ENCODE data around the gene SYMPK. TPM values are rescaled to one million over a fixed set of nuclear protein-coding genes. Genes with fewer than 3 reads are reported as not detected.

The SYMPK gene
- total and polyA plus RNA-seq, 5 experiments from 2014 or later: 4.4 to 91.1 (median 15.4) TPM

GRCh38 chr19:45883881-45884681 is 21.1 kb upstream of the SYMPK start:
- Mint-ChIP-seq H3K27me3 (peaks cover 0 to 2% (median 0%) of the 10 kb centered on the region in 5 donors), H3K9me3 (peaks cover 0 to 2% (median 0%) of the 10 kb centered on the region in 9 donors), H3K27ac (peak overlapping the region in 7 of 10 donors; percentile 17 to 90 (median 65)), H3K36me3 (no peaks in the 10 kb centered on the region), H3K4me3 (peak overlapping the region; percentile 12 to 91 (median 83)), H3K4me1 (peaks cover 16 to 31% (median 28%) of the 10 kb centered on the region in 4 donors)
- POLR2A ChIA-PET: interaction anchor here (0.7 to 3.1 kb wide), 4 partner anchors 18 to 1790 kb away, joined by 3 to 33 read pairs (median 7); partner anchors contain the start of genes FOXA3, MYPOP and SYMPK
- DNase-seq: peak in 1 of 10 donors; percentile 64
- no peak for ATAC-seq

- POLR2A ChIA-PET: interaction anchor here (1.9 to 2.0 kb wide), 2 partner anchors 18 to 66 kb away, joined by 8 to 10 read pairs; partner anchors contain the start of gene MYPOP
- DNase-seq: no peak
- Mint-ChIP-seq H3K4me1 (peaks cover 19 to 32% (median 29%) of the 10 kb centered on the region in 4 donors), H3K36me3 (no peaks in the 10 kb centered on the region), H3K27ac (peak overlapping the region; percentile 38 to 89 (median 73)), H3K27me3 (peaks cover 4 to 7% (median 4%) of the 10 kb centered on the region in 5 donors), H3K4me3 (peak overlapping the region; percentile 66 to 91 (median 83)), H3K9me3 (peaks cover 0 to 2% (median 0%) of the 10 kb centered on the region in 9 donors)
- ATAC-seq: no peak
Measured at GRCh38 chr19:45883586-45883880, 20.6 kb upstream of the SYMPK start.

- DNase-seq: peak; percentile 66 to 88 (median 80)
- Mint-ChIP-seq H3K9me3 (peaks cover 0 to 2% (median 0%) of the 10 kb centered on the region in 9 donors), H3K36me3 (no peaks in the 10 kb centered on the region), H3K27me3 (peaks cover 7 to 13% (median 8%) of the 10 kb centered on the region in 5 donors), H3K4me1 (peaks cover 19 to 35% (median 30%) of the 10 kb centered on the region in 4 donors), H3K4me3 (peak overlapping the region; percentile 66 to 91 (median 83)), H3K27ac (peak overlapping the region; percentile 38 to 89 (median 73))
- peak; percentile 26 to 29 for ATAC-seq
- POLR2A ChIA-PET: interaction anchor here (0.5 to 2.0 kb wide), 3 partner anchors 19 to 94 kb away, joined by 3 to 10 read pairs (median 8); partner anchors contain the start of gene MYPOP
Measured at GRCh38 chr19:45882652-45883585, 20.0 kb upstream of the SYMPK start.

- no peak overlapping the region for H3K4me3 Mint-ChIP-seq
- ATAC-seq: no peak
- peak in 1 of 10 donors; percentile 22 for DNase-seq
- H3K27ac Mint-ChIP-seq: peak overlapping the region in 1 of 10 donors; percentile 13
- peaks cover 7 to 19% (median 13%) of the 10 kb centered on the region in 5 donors for H3K27me3 Mint-ChIP-seq
- H3K36me3 Mint-ChIP-seq: no peaks in the 10 kb centered on the region
- POLR2A ChIA-PET: interaction anchor here (0.5 to 2.0 kb wide), 5 partner anchors 13 to 239 kb away, joined by 3 to 10 read pairs (median 8); partner anchors contain the start of gene MYPOP
- peaks cover 19 to 41% (median 34%) of the 10 kb centered on the region in 4 donors for H3K4me1 Mint-ChIP-seq
- H3K9me3 Mint-ChIP-seq: peaks cover 0 to 2% (median 0%) of the 10 kb centered on the region in 9 donors
Measured at GRCh38 chr19:45881909-45882528, 19.1 kb upstream of the SYMPK start.

GRCh38 chr19:45881082-45881908 is 18.3 kb upstream of the SYMPK start:
- Mint-ChIP-seq H3K27me3 (peaks cover 10 to 22% (median 15%) of the 10 kb centered on the region in 5 donors), H3K27ac (peak overlapping the region in 1 of 10 donors; percentile 13), H3K4me1 (peaks cover 17 to 39% (median 31%) of the 10 kb centered on the region in 4 donors), H3K4me3 (no peak overlapping the region), H3K9me3 (peaks cover 0 to 2% (median 0%) of the 10 kb centered on the region in 9 donors), H3K36me3 (no peaks in the 10 kb centered on the region)
- DNase-seq (no peak), ATAC-seq (no peak)
- POLR2A ChIA-PET: interaction anchor here (0.9 to 2.0 kb wide), 3 partner anchors 12 to 238 kb away, joined by 3 to 10 read pairs (median 8); no protein-coding TSS in a partner anchor

- H3K27me3 Mint-ChIP-seq: peaks cover 16 to 35% (median 23%) of the 10 kb centered on the region in 5 donors
- H3K9me3 Mint-ChIP-seq: peaks cover 0 to 2% (median 0%) of the 10 kb centered on the region in 9 donors
- POLR2A ChIA-PET: no interaction called here
- no peak for ATAC-seq
- H3K27ac Mint-ChIP-seq: peak overlapping the region in 1 of 10 donors; percentile 56
- H3K4me3 Mint-ChIP-seq: no peak overlapping the region
- no peak for DNase-seq
- no peaks in the 10 kb centered on the region for H3K36me3 Mint-ChIP-seq
- H3K4me1 Mint-ChIP-seq: peaks cover 16 to 38% (median 30%) of the 10 kb centered on the region in 4 donors
Measured at GRCh38 chr19:45879971-45880370, 17.0 kb upstream of the SYMPK start.

- peak overlapping the region in 1 of 10 donors; percentile 31 for H3K4me3 Mint-ChIP-seq
- no peaks in the 10 kb centered on the region for H3K36me3 Mint-ChIP-seq
- POLR2A ChIA-PET: no interaction called here
- no peak overlapping the region for H3K27ac Mint-ChIP-seq
- peaks cover 19 to 44% (median 27%) of the 10 kb centered on the region in 5 donors for H3K27me3 Mint-ChIP-seq
- ATAC-seq (no peak), DNase-seq (peak in 1 of 10 donors; percentile 28)
- H3K9me3 Mint-ChIP-seq: peaks cover 0 to 2% (median 0%) of the 10 kb centered on the region in 9 donors
- H3K4me1 Mint-ChIP-seq: peaks cover 16 to 34% (median 30%) of the 10 kb centered on the region in 4 donors
Measured at GRCh38 chr19:45879055-45879454, 16.1 kb upstream of the SYMPK start.

GRCh38 chr19:45878043-45878794 is 15.3 kb upstream of the SYMPK start:
- H3K4me3 Mint-ChIP-seq: peak overlapping the region in 4 of 10 donors; percentile 2 to 46 (median 30)
- DNase-seq: no peak
- no peaks in the 10 kb centered on the region for H3K9me3 Mint-ChIP-seq
- H3K36me3 Mint-ChIP-seq: no peaks in the 10 kb centered on the region
- peaks cover 19 to 50% (median 29%) of the 10 kb centered on the region in 5 donors for H3K27me3 Mint-ChIP-seq
- H3K4me1 Mint-ChIP-seq: peaks cover 13 to 26% (median 23%) of the 10 kb centered on the region in 4 donors
- no peak overlapping the region for H3K27ac Mint-ChIP-seq
- ATAC-seq: no peak
- POLR2A ChIA-PET: no interaction called here

GRCh38 chr19:45876411-45877197 is 13.7 kb upstream of the SYMPK start:
- peak overlapping the region in 3 of 10 donors; percentile 16 to 86 (median 53) for H3K27ac Mint-ChIP-seq
- peaks cover 9 to 19% (median 15%) of the 10 kb centered on the region in 4 donors for H3K4me1 Mint-ChIP-seq
- no peaks in the 10 kb centered on the region for H3K36me3 Mint-ChIP-seq
- POLR2A ChIA-PET: interaction anchor here (0.6 kb wide), 1 partner anchor 33 kb away, joined by 4 read pairs; no protein-coding TSS in a partner anchor
- H3K4me3 Mint-ChIP-seq: peak overlapping the region in 9 of 10 donors; percentile 31 to 71 (median 62)
- peak; percentile 53 to 59 for ATAC-seq
- peak in 1 of 10 donors; percentile 58 for DNase-seq
- no peaks in the 10 kb centered on the region for H3K9me3 Mint-ChIP-seq
- H3K27me3 Mint-ChIP-seq: peaks cover 19 to 50% (median 29%) of the 10 kb centered on the region in 5 donors

- H3K36me3 Mint-ChIP-seq: no peaks in the 10 kb centered on the region
- no peaks in the 10 kb centered on the region for H3K9me3 Mint-ChIP-seq
- ATAC-seq (peak; percentile 50 to 62), DNase-seq (no peak)
- peak overlapping the region in 3 of 10 donors; percentile 16 to 86 (median 26) for H3K27ac Mint-ChIP-seq
- POLR2A ChIA-PET: interaction anchor here (0.6 kb wide), 1 partner anchor 33 kb away, joined by 4 read pairs; no protein-coding TSS in a partner anchor
- peaks cover 6 to 16% (median 13%) of the 10 kb centered on the region in 4 donors for H3K4me1 Mint-ChIP-seq
- H3K27me3 Mint-ChIP-seq: peaks cover 19 to 50% (median 29%) of the 10 kb centered on the region in 5 donors
- peak overlapping the region in 9 of 10 donors; percentile 18 to 71 (median 59) for H3K4me3 Mint-ChIP-seq
Measured at GRCh38 chr19:45876161-45876410, 13.1 kb upstream of the SYMPK start.

All from naive thymus-derived CD8-positive, alpha-beta T cell (primary cell).